Panc1 (cell line): ENCODE data around the gene TMPRSS3.

ENCODE experiments used
- CTCF ChIP-seq: fragments of 450-650 bp; IDR thresholded peaks from 2 replicates; pipeline ENCODE4 v1.5.1; 2017; ENCODE audit warnings: mild to moderate bottlenecking
- POLR2AphosphoS5 ChIP-seq: IDR thresholded peaks from 2 replicates; pipeline ENCODE4 v1.6.1; 2012; ENCODE audit warnings: mild to moderate bottlenecking, low read depth, low read length, moderate library complexity
- REST ChIP-seq, 2 experiments: IDR thresholded peaks; 2 replicates each; pipeline ENCODE4 v1.6.1; 2011 to 2012; ENCODE audit warnings: low read depth in 2 of 2, control low read depth in 1 of 2, low read length in 1 of 2, mild to moderate bottlenecking in 1 of 2, moderate library complexity in 1 of 2; ENCODE audit not compliant: insufficient read depth in 1 of 2
- TCF7L2 ChIP-seq: IDR thresholded peaks from 2 replicates; pipeline ENCODE4 v1.6.1; 2011; ENCODE audit warnings: mild to moderate bottlenecking, low read depth, low read length, inconsistent platforms

GRCh38 chr21:42390193-42390592 lies 5.7 kb downstream of the TMPRSS3 start:
- TF ChIP-seq CTCF: no peak
- TF ChIP-seq POLR2AphosphoS5: no peak
- TF ChIP-seq REST (IDR thresholded peaks at IDR 0.05; ENCODE audit: insufficient read depth in 1 of 2, low read depth in 2 of 2, low read length in 1 of 2): no peak
- TF ChIP-seq TCF7L2: no peak
